Vagina (tissue), 2 donors: ENCODE data around the gene PTPN2. TPM values are rescaled to one million over a fixed set of nuclear protein-coding genes. Genes with fewer than 3 reads are reported as not detected.

Source experiments
- DNase-seq, 2 donors: peaks; one replicate each; pipeline ENCODE4 v3.0.0-alpha.2; 2017; ENCODE audit errors: extremely low spot score in 2 of 2
- H3K27ac ChIP-seq: fragments of 200-600 bp; sonication (generic); one replicate; pipeline ENCODE4 v1.5.1; 2019
- H3K27me3 ChIP-seq: fragments of 200-600 bp; sonication (generic); one replicate; pipeline ENCODE4 v1.5.1; 2019
- H3K36me3 ChIP-seq, 2 donors: fragments of 200-600 bp; sonication (generic); one replicate each; pipeline ENCODE4 v1.5.1; 2017 to 2019
- H3K4me1 ChIP-seq: fragments of 200-600 bp; sonication (generic); one replicate; pipeline ENCODE4 v1.5.1; 2019
- H3K4me3 ChIP-seq, 2 donors: fragments of 200-600 bp; sonication (generic); 1 replicate in 1 of 2; 2 replicates in 1 of 2; pipeline ENCODE4 v1.5.1; 2016 to 2019
- H3K9me3 ChIP-seq: fragments of 200-600 bp; sonication (generic); one replicate; pipeline ENCODE4 v1.5.1; 2019
- CTCF ChIP-seq, 3 experiments: fragments of 450-650 bp in 2 of 3; fragments of 200-600 bp in 1 of 3; sonication (generic) in 1 of 3; IDR thresholded peaks; one replicate each; pipeline ENCODE4 v1.5.1; 2017 to 2019; ENCODE audit warnings: antibody characterized with exemption in 3 of 3, mild to moderate bottlenecking in 2 of 3, moderate library complexity in 2 of 3
- POLR2A ChIP-seq, 2 donors: fragments of 450-650 bp; IDR thresholded peaks; one replicate each; pipeline ENCODE4 v1.6.1; 2017; ENCODE audit warnings: antibody characterized with exemption in 2 of 2, mild to moderate bottlenecking in 2 of 2, moderate library complexity in 2 of 2
- POLR2AphosphoS5 ChIP-seq, 2 donors: sonication (generic); formaldehyde crosslinking; IDR thresholded peaks; one replicate each; pipeline ENCODE4 v1.9.0; 2017; ENCODE audit warnings: antibody characterized with exemption in 2 of 2, mild to moderate bottlenecking in 2 of 2, low read depth in 1 of 2; ENCODE audit not compliant: insufficient read depth in 1 of 2
- intact Hi-C: fragments of 100-400 bp; cut with DNase I; formaldehyde crosslinking; loops from one replicate; pipeline ENCODE4 v1.15.1; 2023
- total RNA-seq: library from RNA; depleted of rRNA; stranded (reverse); fragments of >200 nt; gene quantifications from one replicate; pipeline ENCODE4 v1.2.3, GENCODE V29; 2016

Gene PTPN2
- total RNA-seq, 1 donor from 2014 or later, result 32.9 TPM

GRCh38 chr18:12857991-12858544 lies 26.0 kb downstream of the PTPN2 start:
- peaks cover 11% of the 10 kb centered on the region for H3K4me1 ChIP-seq

GRCh38 chr18:12857215-12857905 lies 26.7 kb downstream of the PTPN2 start:
- H3K4me1 ChIP-seq, result peaks cover 4% of the 10 kb centered on the region
- intact Hi-C loops, result no loop called here
- H3K27ac ChIP-seq, result no peak overlapping the region
- H3K36me3 ChIP-seq, result no peaks in the 10 kb centered on the region
- no peaks in the 10 kb centered on the region for H3K27me3 ChIP-seq
- TF ChIP-seq POLR2A (IDR thresholded peaks at IDR 0.05) (no peak), POLR2AphosphoS5 (IDR thresholded peaks at IDR 0.05; ENCODE audit: insufficient read depth in 1 of 2, low read depth in 1 of 2) (no peak), CTCF (IDR thresholded peaks at IDR 0.05) (no peak)
- H3K9me3 ChIP-seq, result no peaks in the 10 kb centered on the region
- no peak for DNase-seq
- no peak overlapping the region for H3K4me3 ChIP-seq

More at GRCh38 chr18:12857991-12858544, 26.0 kb downstream of the PTPN2 start:
- no peak for DNase-seq
- no peak overlapping the region for H3K27ac ChIP-seq
- H3K4me3 ChIP-seq, result no peak overlapping the region
- no peaks in the 10 kb centered on the region for H3K36me3 ChIP-seq
- intact Hi-C loops, result no loop called here
- H3K9me3 ChIP-seq, result no peaks in the 10 kb centered on the region
- TF ChIP-seq POLR2AphosphoS5 (IDR thresholded peaks at IDR 0.05; ENCODE audit: insufficient read depth in 1 of 2, low read depth in 1 of 2) (no peak), POLR2A (IDR thresholded peaks at IDR 0.05) (no peak), CTCF (IDR thresholded peaks at IDR 0.05) (no peak)
- H3K27me3 ChIP-seq, result no peaks in the 10 kb centered on the region

- Histone ChIP-seq H3K27ac (no peak overlapping the region), H3K4me3 (no peak overlapping the region)
Observed at GRCh38 chr18:12855916-12856315, 28.1 kb downstream of the PTPN2 start.

GRCh38 chr18:12852566-12853315 lies 31.3 kb downstream of the PTPN2 start:
- no peaks in the 10 kb centered on the region for H3K27me3 ChIP-seq
- TF ChIP-seq POLR2AphosphoS5 (IDR thresholded peaks at IDR 0.05; ENCODE audit: insufficient read depth in 1 of 2, low read depth in 1 of 2) (no peak), POLR2A (IDR thresholded peaks at IDR 0.05) (no peak), CTCF (IDR thresholded peaks at IDR 0.05) (no peak)
- no peaks in the 10 kb centered on the region for H3K36me3 ChIP-seq
- H3K4me1 ChIP-seq, result no peaks in the 10 kb centered on the region
- no peaks in the 10 kb centered on the region for H3K9me3 ChIP-seq
- intact Hi-C loops, result no loop called here
- H3K4me3 ChIP-seq, result no peak overlapping the region
- DNase-seq, result no peak
- H3K27ac ChIP-seq, result no peak overlapping the region

More at GRCh38 chr18:12855916-12856315, 28.1 kb downstream of the PTPN2 start:
- intact Hi-C loops, result no loop called here
- no peak for DNase-seq
- no peaks in the 10 kb centered on the region for H3K27me3 ChIP-seq
- no peaks in the 10 kb centered on the region for H3K9me3 ChIP-seq
- H3K36me3 ChIP-seq, result no peaks in the 10 kb centered on the region
- H3K4me1 ChIP-seq, result no peaks in the 10 kb centered on the region
- TF ChIP-seq POLR2AphosphoS5 (IDR thresholded peaks at IDR 0.05; ENCODE audit: insufficient read depth in 1 of 2, low read depth in 1 of 2), result no peak
- TF ChIP-seq POLR2A (IDR thresholded peaks at IDR 0.05), result no peak
- TF ChIP-seq CTCF (IDR thresholded peaks at IDR 0.05), result no peak
